ENCODE data around the gene REEP1.
A peak's percentile ranks its signal among the peaks of the same experiment; 100 is the strongest.

REEP1 gene

GRCh38 chr2:86372641-86373502, 35.4 kb upstream of the REEP1 start:
- FAIRE-seq (no peak), DNase-seq (ENCODE audit: insufficient read length, low spot score) (no peak)
- TF ChIP-seq CTCF (IDR thresholded peaks at IDR 0.05; ENCODE audit: insufficient read depth, missing control alignments): peak; percentile 75

GRCh38 chr2:86372133-86372532, 34.7 kb upstream of the REEP1 start:
- DNase-seq (ENCODE audit: insufficient read length, low spot score): no peak
- FAIRE-seq: no peak
- TF ChIP-seq CTCF (IDR thresholded peaks at IDR 0.05; ENCODE audit: insufficient read depth, missing control alignments): no peak

- FAIRE-seq (no peak), DNase-seq (ENCODE audit: insufficient read length, low spot score) (no peak)
- no peak for TF ChIP-seq CTCF (IDR thresholded peaks at IDR 0.05; ENCODE audit: insufficient read depth, missing control alignments)
These were observed 34.1 kb upstream of the REEP1 start for GRCh38 chr2:86371527-86371926.

GRCh38 chr2:86370579-86370978, 33.2 kb upstream of the REEP1 start:
- DNase-seq (ENCODE audit: insufficient read length, low spot score): no peak
- TF ChIP-seq CTCF (IDR thresholded peaks at IDR 0.05; ENCODE audit: insufficient read depth, missing control alignments): no peak
- FAIRE-seq: no peak

GRCh38 chr2:86368161-86368824, 30.9 kb upstream of the REEP1 start:
- DNase-seq (ENCODE audit: insufficient read length, low spot score): peak; percentile 40
- no peak for FAIRE-seq
- peak; percentile 57 for TF ChIP-seq CTCF (IDR thresholded peaks at IDR 0.05; ENCODE audit: insufficient read depth, missing control alignments)

GRCh38 chr2:86367499-86367777, 30.0 kb upstream of the REEP1 start:
- TF ChIP-seq CTCF (IDR thresholded peaks at IDR 0.05; ENCODE audit: insufficient read depth, missing control alignments): no peak
- DNase-seq (ENCODE audit: insufficient read length, low spot score): no peak
- FAIRE-seq: no peak
